Endodermal cell (in vitro differentiated cells): ENCODE data around the gene CCL11. TPM values are rescaled to one million over a fixed set of nuclear protein-coding genes. Genes with fewer than 3 reads are reported as not detected.

ENCODE experiments used
- DNase-seq: peaks from one replicate; pipeline ENCODE4 v3.0.0-alpha.2; 2017
- H3K27ac ChIP-seq: 2 replicates; pipeline ENCODE4 v1.5.1; 2013; ENCODE audit warnings: mild to moderate bottlenecking, low read depth, low read length, moderate library complexity
- H3K27me3 ChIP-seq: 2 replicates; pipeline ENCODE4 v1.6.1; 2013; ENCODE audit warnings: mild to moderate bottlenecking, low read length, moderate library complexity; ENCODE audit not compliant: insufficient read depth, control insufficient read depth, poor library complexity, severe bottlenecking
- H3K36me3 ChIP-seq: 2 replicates; pipeline ENCODE4 v1.7.0; 2013; ENCODE audit warnings: mild to moderate bottlenecking, low read length, moderate library complexity; ENCODE audit not compliant: control insufficient read depth, insufficient read depth
- H3K4me1 ChIP-seq: one replicate; pipeline ENCODE4 v1.7.0; 2013; ENCODE audit warnings: low read length; ENCODE audit not compliant: control insufficient read depth, insufficient read depth
- H3K4me3 ChIP-seq: 2 replicates; pipeline ENCODE4 v1.5.1; 2013; ENCODE audit warnings: mild to moderate bottlenecking, low read length, moderate library complexity
- H3K9ac ChIP-seq: 2 replicates; pipeline ENCODE4 v1.6.1; 2013; ENCODE audit warnings: mild to moderate bottlenecking, low read length, moderate library complexity; ENCODE audit not compliant: poor library complexity, severe bottlenecking; ENCODE audit errors: extremely low read depth
- H3K9me3 ChIP-seq: 2 replicates; pipeline ENCODE4 v1.6.1; 2013; ENCODE audit warnings: mild to moderate bottlenecking, low read length, moderate library complexity; ENCODE audit not compliant: control insufficient read depth
- H3K27ac Mint-ChIP-seq: 2 replicates; pipeline ENCODE4 v1.8.0; 2020; ENCODE audit warnings: mixed read lengths
- H3K27me3 Mint-ChIP-seq: 2 replicates; pipeline ENCODE4 v1.8.0; 2021; ENCODE audit warnings: mild to moderate bottlenecking, mixed read lengths; ENCODE audit not compliant: insufficient read depth
- H3K36me3 Mint-ChIP-seq: 2 replicates; pipeline ENCODE4 v1.8.0; 2020; ENCODE audit warnings: low read depth, mixed read lengths
- H3K4me1 Mint-ChIP-seq: 2 replicates; pipeline ENCODE4 v1.8.0; 2020; ENCODE audit warnings: mixed read lengths
- H3K4me3 Mint-ChIP-seq: 2 replicates; pipeline ENCODE4 v1.8.0; 2020; ENCODE audit warnings: mild to moderate bottlenecking, moderate library complexity, mixed read lengths
- H3K9me3 Mint-ChIP-seq: 2 replicates; pipeline ENCODE4 v1.8.0; 2020; ENCODE audit warnings: mild to moderate bottlenecking, mixed read lengths
- WGBS, 2 experiments: methylation state at CpG; one replicate each; pipeline versions ENCODE4 v1.1.5 to v1.1.7; 2013; ENCODE audit warnings: missing lambda C conversion rate in 2 of 2, mixed read lengths in 1 of 2; ENCODE audit not compliant: insufficient coverage in 1 of 2, insufficient read length in 1 of 2; 5-methylcytosine and 5-hydroxymethylcytosine counted together
- total RNA-seq, 2 donors: library from RNA; stranded (reverse); fragmentation: NEBNext Ultra II Directional in 1 of 2; extraction: Animal tissue kit (Norgen Biotek cat#: 25700) in 1 of 2; gene quantifications; 2 replicates in 1 of 2; 3 replicates in 1 of 2; pipeline ENCODE4 v1.2.1, GENCODE V29; 2021
- TF ChIP-seq, protein P1 (sequence below): fragments of 200-600 bp; sonication (generic); conservative IDR thresholded peaks from 2 replicates; pipeline ENCODE4 v1.5.0; 2021; ENCODE audit warnings: antibody characterized with exemption, mild to moderate bottlenecking

Gene CCL11
- total RNA-seq, 2 donors from 2014 or later = not detected

DNA sequence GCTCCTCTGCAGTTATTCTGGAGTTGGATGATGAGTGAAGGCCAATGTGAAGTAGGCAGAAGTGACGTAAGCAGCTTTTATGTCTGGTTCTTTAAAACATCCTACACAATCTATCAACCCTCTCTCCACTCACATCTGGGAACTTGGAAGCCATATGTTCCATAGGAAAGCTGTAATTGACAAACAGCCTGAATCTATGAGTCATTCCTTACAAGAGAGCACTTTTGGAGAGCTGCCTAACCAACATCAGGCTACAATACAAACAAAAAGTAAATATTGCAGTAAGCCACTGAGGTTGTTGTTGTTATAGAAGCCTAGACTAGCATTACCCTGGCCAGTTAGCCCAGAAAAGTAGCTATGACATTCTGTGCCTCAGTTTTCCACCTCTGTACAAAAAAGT is 9.7 kb upstream of the CCL11 start:
- Histone ChIP-seq H3K4me1 (peaks cover 8% of the 10 kb centered on the region), H3K36me3 (no peaks in the 10 kb centered on the region), H3K9ac (no peak overlapping the region), H3K27me3 (no peaks in the 10 kb centered on the region), H3K27ac (no peak overlapping the region), H3K9me3 (no peaks in the 10 kb centered on the region), H3K4me3 (no peak overlapping the region)
- Mint-ChIP-seq H3K4me3 (no peak overlapping the region), H3K4me1 (peaks cover 33% of the 10 kb centered on the region), H3K27ac (no peak overlapping the region), H3K27me3 (peaks cover 7% of the 10 kb centered on the region), H3K9me3 (no peaks in the 10 kb centered on the region), H3K36me3 (no peaks in the 10 kb centered on the region)
- TF ChIP-seq, protein P1, sequence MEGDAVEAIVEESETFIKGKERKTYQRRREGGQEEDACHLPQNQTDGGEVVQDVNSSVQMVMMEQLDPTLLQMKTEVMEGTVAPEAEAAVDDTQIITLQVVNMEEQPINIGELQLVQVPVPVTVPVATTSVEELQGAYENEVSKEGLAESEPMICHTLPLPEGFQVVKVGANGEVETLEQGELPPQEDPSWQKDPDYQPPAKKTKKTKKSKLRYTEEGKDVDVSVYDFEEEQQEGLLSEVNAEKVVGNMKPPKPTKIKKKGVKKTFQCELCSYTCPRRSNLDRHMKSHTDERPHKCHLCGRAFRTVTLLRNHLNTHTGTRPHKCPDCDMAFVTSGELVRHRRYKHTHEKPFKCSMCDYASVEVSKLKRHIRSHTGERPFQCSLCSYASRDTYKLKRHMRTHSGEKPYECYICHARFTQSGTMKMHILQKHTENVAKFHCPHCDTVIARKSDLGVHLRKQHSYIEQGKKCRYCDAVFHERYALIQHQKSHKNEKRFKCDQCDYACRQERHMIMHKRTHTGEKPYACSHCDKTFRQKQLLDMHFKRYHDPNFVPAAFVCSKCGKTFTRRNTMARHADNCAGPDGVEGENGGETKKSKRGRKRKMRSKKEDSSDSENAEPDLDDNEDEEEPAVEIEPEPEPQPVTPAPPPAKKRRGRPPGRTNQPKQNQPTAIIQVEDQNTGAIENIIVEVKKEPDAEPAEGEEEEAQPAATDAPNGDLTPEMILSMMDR = no peak
- DNase-seq = no peak
- 0% methylated on average over 1 of the region's 1 CpG; no CpG with 5 or more reads in 1 of the 2 experiments for WGBS, 2 experiments

GRCh38 chr17:34276826-34277225 is 8.7 kb upstream of the CCL11 start:
- Mint-ChIP-seq H3K27me3 (peaks cover 2% of the 10 kb centered on the region), H3K27ac (no peak overlapping the region), H3K9me3 (peaks cover 2% of the 10 kb centered on the region), H3K4me1 (peaks cover 33% of the 10 kb centered on the region), H3K4me3 (no peak overlapping the region), H3K36me3 (no peaks in the 10 kb centered on the region)
- no peak overlapping the region for H3K9ac ChIP-seq
- H3K27ac ChIP-seq = no peak overlapping the region
- H3K4me1 ChIP-seq = peaks cover 8% of the 10 kb centered on the region
- H3K27me3 ChIP-seq = no peaks in the 10 kb centered on the region
- DNase-seq = no peak
- WGBS, 2 experiments = 80 to 81% methylated on average over 3 to 4 of the region's 4 CpGs
- TF ChIP-seq, protein P1 = no peak
- H3K36me3 ChIP-seq = no peaks in the 10 kb centered on the region
- no peak overlapping the region for H3K4me3 ChIP-seq
- no peaks in the 10 kb centered on the region for H3K9me3 ChIP-seq

DNA sequence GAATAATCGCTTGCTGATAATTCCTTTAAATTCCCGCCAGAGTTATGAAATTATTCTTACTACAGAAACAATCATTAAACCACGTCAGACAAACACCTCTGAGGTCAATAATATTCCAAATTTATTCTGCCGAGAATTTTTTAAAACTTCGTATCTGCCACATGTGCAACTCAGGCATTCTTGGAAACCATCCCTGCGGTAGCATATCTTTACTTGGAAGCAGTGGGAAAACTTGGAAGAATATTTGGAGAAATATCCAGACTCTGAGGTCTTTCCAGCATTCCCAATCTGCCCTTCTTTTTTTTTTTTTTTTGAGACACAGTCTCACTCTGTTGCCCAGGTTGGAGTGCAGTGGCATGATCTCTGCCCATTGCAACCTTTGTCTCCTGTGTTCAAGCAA is 2.0 kb upstream of the CCL11 start:
- Histone ChIP-seq H3K27me3 (no peaks in the 10 kb centered on the region), H3K27ac (no peak overlapping the region), H3K9ac (no peak overlapping the region), H3K36me3 (no peaks in the 10 kb centered on the region), H3K9me3 (no peaks in the 10 kb centered on the region), H3K4me3 (no peak overlapping the region), H3K4me1 (no peaks in the 10 kb centered on the region)
- peaks cover 2% of the 10 kb centered on the region for H3K9me3 Mint-ChIP-seq
- TF ChIP-seq, protein P1 = no peak
- H3K36me3 Mint-ChIP-seq = no peaks in the 10 kb centered on the region
- H3K27me3 Mint-ChIP-seq = peaks cover 9% of the 10 kb centered on the region
- WGBS, 2 experiments = 92% methylated on average over 6 of the region's 6 CpGs
- H3K4me1 Mint-ChIP-seq = peaks cover 20% of the 10 kb centered on the region
- DNase-seq = no peak
- no peak overlapping the region for H3K4me3 Mint-ChIP-seq
- no peak overlapping the region for H3K27ac Mint-ChIP-seq
